Tongue (tissue), 2 donors: Measurements from ENCODE around the gene ADGRD1. TPM values are rescaled to one million over a fixed set of nuclear protein-coding genes. Genes with fewer than 3 reads are reported as not detected.
"Not testable (repeated sequence)": the region's sequence is repeated elsewhere in the genome, so short reads cannot be mapped to it uniquely, and the experiment has no call there.

Experiments used
- DNase-seq: peaks from one replicate; pipeline ENCODE4 v3.0.0-alpha.2; 2015
- total RNA-seq: library from RNA; depleted of rRNA; stranded (reverse); fragments of >200 nt; gene quantifications from one replicate; pipeline ENCODE4 v1.2.3, GENCODE V29; 2014

Gene ADGRD1
- total RNA-seq, 1 donor from 2014 or later: 16.4 TPM

DNA sequence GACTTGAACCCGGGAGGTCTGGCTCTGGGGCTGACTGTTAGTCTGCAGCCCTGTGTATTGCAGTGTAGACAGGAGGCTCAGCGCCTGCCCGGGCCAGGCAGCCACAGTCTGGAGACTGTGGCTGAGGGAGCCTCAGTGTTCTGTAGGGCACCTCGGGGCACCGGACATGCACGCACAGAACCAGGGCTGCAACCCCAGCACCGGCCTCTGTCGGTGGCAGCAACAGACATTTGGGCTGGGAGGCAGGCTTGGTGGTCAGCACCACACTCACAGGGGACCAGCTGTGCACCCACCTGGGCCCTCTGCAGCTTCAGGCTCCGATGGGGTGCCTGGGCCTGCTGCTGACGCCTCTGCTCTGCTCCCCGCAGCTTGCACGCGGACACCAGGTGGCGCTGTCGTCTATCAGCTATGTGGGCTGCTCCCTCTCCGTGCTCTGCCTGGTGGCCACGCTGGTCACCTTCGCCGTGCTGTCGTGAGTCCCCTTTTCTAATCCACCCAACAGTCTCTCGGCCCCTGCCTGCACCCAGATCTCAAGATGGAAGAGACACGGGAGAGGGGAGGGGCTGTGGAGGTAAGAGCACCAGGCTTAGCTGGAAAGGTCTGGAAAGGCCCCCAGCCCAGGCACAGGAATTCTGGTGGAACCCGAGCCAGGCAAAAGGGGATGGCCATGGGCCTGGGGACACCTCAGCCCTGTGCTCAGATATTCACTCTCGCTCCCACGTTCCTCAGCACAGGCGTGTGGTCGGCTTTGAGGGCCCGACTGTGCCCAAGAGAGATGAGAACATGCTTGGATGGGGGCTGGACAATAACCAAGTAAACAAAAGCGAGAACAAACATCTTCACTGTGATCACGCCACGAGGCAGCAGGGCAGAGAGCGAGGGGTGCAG lies 151.0 kb downstream of the ADGRD1 start:
- DNase-seq: peak; percentile 91

DNA sequence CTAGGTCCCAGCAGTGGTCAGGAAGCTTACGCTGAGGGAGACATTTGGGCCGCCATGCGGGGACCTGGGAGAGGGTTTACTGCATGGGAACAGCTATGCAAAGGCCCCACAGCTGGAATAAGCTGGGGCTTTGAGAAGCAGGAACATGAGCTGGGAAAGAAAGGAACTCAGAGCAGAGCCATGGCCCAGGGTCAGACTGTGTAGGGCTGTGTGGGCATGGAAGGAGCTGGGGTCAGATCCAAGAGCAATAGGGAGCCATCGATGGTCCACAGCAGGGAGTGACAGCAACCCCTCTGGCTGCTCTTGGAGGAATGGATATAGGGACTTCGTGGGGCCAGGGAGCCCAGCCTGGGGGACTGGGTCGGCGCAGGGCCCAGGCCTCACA lies 151.6 kb downstream of the ADGRD1 start:
- no peak for DNase-seq

DNA sequence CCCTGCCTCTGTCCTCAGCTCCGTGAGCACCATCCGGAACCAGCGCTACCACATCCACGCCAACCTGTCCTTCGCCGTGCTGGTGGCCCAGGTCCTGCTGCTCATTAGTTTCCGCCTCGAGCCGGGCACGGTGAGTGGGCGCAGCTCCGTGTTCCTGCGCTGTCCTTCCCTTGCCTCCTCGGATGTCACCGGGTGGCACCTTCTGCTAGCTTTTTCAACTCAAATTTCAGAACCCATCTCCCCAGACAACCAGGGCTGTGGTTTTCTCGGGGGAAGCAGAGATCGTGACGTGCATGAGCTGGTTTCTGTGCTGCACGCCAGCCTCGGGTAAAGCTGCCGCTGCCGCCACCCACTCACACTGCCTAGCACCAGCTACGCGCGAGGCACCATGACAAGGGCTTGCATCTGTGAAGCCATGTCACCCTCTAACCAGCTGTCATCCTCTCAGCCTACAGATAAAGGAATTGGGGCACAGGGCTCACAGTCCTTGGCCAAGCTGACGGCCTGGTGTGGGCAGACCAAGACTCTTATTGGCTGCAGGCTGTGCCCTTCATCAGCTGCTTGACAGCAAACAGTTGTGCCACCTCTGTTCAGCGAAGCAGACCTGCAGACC lies 152.1 kb downstream of the ADGRD1 start:
- peak; percentile 81 for DNase-seq

DNA sequence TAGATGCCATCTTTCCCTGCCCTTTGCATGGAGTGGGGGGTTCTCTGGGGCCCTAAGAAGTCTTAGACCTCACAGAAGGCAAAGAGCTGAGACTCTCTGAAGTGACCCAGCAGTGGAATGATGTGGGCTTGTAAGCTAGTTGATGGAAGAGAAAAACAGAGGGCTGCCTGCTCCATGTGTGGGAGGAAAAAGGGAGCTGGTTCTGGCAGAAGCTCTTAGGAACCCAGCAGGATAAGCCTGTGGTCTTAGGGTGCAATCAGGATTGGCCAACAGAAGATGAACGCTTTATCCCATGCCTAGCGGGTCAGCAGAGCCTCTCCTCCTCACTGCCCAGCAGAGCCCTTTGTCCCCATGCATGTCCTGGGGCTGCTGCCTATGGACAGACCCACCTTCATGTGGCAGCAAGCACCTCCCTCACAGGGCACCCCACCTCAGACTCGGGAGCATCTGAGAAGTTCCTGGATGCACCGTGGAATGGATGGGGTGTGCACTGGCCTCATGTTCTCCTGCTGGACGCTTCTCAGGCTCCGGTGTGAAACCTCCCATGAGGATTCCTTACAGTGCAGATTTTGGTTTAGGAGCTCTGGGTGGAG lies 152.7 kb downstream of the ADGRD1 start:
- no peak for DNase-seq

GRCh38 chr12:131108177-131108955 lies 154.7 kb downstream of the ADGRD1 start:
- DNase-seq: no peak

- DNase-seq: no peak
These were observed 157.7 kb downstream of the ADGRD1 start for GRCh38 chr12:131111446-131111845.

DNA sequence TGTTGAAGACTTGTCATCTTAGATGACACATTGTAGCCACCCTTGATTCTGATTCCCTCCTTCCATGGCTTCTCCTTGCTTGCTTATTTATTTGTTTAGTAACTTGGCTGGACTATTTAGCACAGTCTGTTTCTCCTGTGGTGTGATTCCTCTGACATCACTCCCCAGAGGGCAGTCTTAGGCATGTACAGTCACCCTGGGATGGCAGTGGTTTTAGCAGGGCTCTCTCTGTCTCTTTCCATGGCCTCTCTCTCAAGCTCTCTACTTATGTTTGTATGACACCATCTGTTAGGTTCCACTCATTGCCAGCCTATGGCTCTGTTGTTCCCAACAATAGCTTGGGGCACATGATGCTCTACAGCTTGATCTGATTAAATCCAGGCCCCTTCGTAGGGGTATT lies 158.3 kb downstream of the ADGRD1 start:
- DNase-seq: no peak

GRCh38 chr12:131112700-131113290 lies 159.1 kb downstream of the ADGRD1 start:
- DNase-seq: no peak

DNA sequence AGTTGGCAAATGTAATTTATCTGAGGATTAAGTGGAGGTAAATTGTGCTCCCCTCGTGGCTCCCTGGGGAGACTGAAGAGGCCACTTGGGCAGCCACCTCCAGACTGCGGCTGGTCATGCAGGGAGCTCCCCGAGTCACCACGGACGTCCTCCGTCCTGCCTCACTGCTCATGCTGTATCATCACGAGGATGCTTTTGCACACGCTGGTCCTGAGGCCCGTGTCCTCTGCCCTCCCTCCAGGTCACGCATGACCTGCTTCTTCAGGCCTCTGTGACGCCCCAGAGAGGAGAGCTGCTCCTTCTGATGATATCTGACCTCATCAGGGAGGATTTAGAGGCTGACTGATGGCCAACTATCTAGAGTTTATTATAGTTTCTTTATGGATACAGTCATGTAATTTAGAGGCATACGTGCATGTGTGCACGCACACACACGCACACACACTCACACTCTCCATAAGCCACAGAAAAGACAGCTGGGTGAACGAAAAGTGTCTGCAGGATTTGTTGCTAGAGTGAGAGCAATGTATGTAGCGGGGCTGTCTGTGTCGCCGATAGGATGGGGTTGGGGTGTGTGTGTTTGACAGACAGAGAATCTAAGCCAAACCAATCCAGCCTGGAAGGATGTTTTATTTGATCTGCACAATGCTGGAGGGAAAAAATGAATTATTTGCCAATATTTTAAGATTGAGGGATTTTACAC lies 160.0 kb downstream of the ADGRD1 start:
- no peak for DNase-seq

GRCh38 chr12:131114271-131114670 lies 160.6 kb downstream of the ADGRD1 start:
- DNase-seq: no peak

DNA sequence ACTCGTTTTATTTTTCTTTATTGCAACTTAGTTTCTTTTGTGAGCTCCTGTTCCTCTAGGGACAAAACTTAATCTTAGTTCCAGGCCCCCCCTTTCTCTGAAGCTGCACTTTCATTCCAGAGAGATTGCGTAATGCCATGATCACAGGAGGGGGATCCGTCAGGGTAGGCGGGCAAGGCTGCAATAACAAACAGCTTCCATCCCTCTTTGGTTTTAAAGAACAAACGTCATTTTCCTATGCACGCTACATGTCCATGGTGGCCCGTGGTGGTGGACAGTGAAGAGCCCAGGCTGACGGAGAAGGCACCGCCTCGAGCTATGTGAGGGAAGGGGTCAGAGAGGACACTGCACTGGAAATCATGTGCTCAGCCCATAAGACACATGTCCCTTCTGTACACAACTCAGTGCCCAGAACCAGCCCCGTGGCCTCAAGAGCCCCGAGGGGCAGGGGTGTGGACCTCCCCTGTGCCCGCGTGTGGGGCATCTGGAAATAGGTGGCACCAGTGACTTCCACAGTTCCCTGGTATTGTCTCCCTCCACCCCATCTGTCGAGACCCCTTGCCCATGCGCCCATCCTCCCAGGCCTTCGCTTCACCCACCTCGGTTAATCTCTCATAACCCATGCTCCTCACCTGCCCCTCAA lies 161.4 kb downstream of the ADGRD1 start:
- DNase-seq: peak; percentile 35

GRCh38 chr12:131115766-131116467 lies 162.2 kb downstream of the ADGRD1 start:
- no peak for DNase-seq

- DNase-seq: peak; percentile 53
These were observed 162.9 kb downstream of the ADGRD1 start for GRCh38 chr12:131116468-131117117.

GRCh38 chr12:131117438-131118245 lies 163.9 kb downstream of the ADGRD1 start:
- no peak for DNase-seq

- no peak for DNase-seq
These were observed 164.7 kb downstream of the ADGRD1 start for GRCh38 chr12:131118371-131118770.

GRCh38 chr12:131119345-131119744 lies 165.6 kb downstream of the ADGRD1 start:
- not testable (repeated sequence) for DNase-seq

DNA sequence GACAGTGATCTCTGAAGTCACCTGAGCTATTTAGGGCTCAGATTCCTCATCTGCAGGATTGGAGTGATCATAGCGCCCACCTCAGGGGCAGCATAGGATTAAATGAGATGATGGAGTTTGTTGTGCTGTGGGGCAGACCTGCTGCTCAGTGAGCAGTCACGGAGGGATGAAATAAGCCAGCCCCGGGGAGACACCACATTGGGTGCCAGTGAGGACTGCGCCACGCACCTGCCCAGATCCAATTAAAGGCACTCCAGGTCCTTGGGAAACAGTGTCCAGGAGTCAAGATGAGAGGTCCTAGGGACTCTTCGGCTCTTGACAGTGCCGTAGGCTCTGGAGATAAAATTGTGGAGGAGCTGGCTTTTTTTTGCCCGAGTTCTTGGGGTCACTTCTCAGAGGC lies 166.2 kb downstream of the ADGRD1 start:
- no peak for DNase-seq

DNA sequence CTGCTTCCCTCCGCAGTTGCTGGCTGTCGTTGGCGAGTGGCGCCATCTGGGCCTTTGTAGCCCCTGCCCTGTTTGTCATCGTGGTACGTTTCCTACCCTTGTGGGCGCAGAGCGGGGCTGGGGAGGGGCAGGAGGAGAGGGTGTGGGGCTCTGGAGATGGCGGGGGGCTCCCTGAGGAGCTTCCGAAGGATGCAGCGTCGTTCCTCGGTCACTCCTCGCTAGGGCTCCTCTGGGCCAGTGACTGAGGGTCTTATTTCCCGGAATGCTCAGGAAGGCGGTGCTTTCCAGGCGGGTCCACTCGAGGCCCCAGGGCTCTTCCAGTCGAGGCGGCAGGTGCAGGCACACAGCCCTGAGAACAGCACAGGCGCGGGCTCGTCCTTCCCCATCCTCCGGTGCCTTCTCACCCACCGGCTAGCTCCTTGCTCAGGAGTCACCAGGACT lies 167.1 kb downstream of the ADGRD1 start:
- no peak for DNase-seq
